IgD-negative memory B cell (primary cell): Measurements from ENCODE around the gene EID2B. TPM values are rescaled to one million over a fixed set of nuclear protein-coding genes. Genes with fewer than 3 reads are reported as not detected.
A peak's percentile ranks its signal among the peaks of the same experiment; 100 is the strongest.

ENCODE experiments used
- H3K27ac Mint-ChIP-seq, 3 donors: one replicate each; pipeline ENCODE4 v1.8.0; 2020 to 2022; ENCODE audit warnings: mild to moderate bottlenecking in 3 of 3, mixed read lengths in 3 of 3, moderate library complexity in 1 of 3
- H3K27me3 Mint-ChIP-seq: one replicate; pipeline ENCODE4 v1.8.0; 2021; ENCODE audit warnings: mixed read lengths
- H3K36me3 Mint-ChIP-seq: one replicate; pipeline ENCODE4 v1.8.0; 2020; ENCODE audit warnings: mild to moderate bottlenecking, mixed read lengths
- H3K4me1 Mint-ChIP-seq, 3 donors: one replicate each; pipeline ENCODE4 v1.8.0; 2020 to 2022; ENCODE audit warnings: mixed read lengths in 3 of 3, mild to moderate bottlenecking in 1 of 3
- H3K4me3 Mint-ChIP-seq, 4 donors: one replicate each; pipeline ENCODE4 v1.8.0; 2020 to 2022; ENCODE audit warnings: mild to moderate bottlenecking in 4 of 4, mixed read lengths in 4 of 4, moderate library complexity in 3 of 4
- H3K9me3 Mint-ChIP-seq, 3 donors: one replicate each; pipeline ENCODE4 v1.8.0; 2020 to 2021; ENCODE audit warnings: mixed read lengths in 3 of 3, mild to moderate bottlenecking in 1 of 3
- polyA plus RNA-seq: library from polyadenylated mRNA; unstranded; fragments of 300-500 nt; fragmentation: Illumina TruSeq; gene quantifications from one replicate; pipeline ENCODE4 v1.2.3, GENCODE V29; 2021

Gene EID2B
- polyA plus RNA-seq, 1 donor from 2014 or later: 2.5 TPM

DNA sequence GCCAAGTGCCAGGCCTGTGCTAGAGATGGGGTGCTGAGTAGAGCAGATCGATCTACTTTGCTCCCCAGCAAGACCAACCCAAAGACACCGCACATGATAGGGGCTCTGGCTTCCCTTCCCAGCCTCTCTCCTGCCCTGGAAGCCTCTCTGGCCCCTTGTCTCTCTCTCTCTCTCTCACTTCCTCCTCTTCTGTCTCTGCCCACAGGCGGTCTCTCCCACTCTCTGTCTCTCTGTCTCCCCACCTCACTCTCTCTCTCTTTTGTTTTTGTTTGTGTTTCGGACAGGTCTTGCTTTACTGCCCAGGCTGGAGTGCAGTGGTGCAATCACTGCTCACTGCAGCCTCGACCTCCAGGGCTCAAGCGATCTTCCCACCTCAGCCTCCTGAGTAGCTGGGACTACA is 16.4 kb downstream of the EID2B start:
- Mint-ChIP-seq H3K27me3 (peaks cover 32% of the 10 kb centered on the region), H3K4me3 (peak overlapping the region in 3 of 4 donors; percentile 14 to 91 (median 73)), H3K9me3 (no peaks in the 10 kb centered on the region), H3K36me3 (peaks cover 2% of the 10 kb centered on the region), H3K27ac (no peak overlapping the region), H3K4me1 (peaks cover 6 to 9% (median 7%) of the 10 kb centered on the region in 3 donors)

- Mint-ChIP-seq H3K36me3 (peaks cover 2% of the 10 kb centered on the region), H3K4me3 (peak overlapping the region; percentile 14 to 91 (median 48)), H3K9me3 (no peaks in the 10 kb centered on the region)
These were observed 17.0 kb downstream of the EID2B start for GRCh38 chr19:39515551-39516191.

GRCh38 chr19:39514840-39515550 is 17.7 kb downstream of the EID2B start, which contains the start of gene SELENOV:
TSS of gene SELENOV (plus strand) at chr19:39515139. CDS start at chr19:39515213, 74 bp downstream.
- Mint-ChIP-seq H3K27ac (no peak within 1 kb of the TSS), H3K9me3 (no peaks in the 10 kb centered on the region), H3K27me3 (peaks cover 32% of the 10 kb centered on the region), H3K4me3 (peak within 1 kb of the TSS; percentile 19 to 83 (median 74)), H3K4me1 (peaks cover 6 to 9% (median 7%) of the 10 kb centered on the region in 3 donors), H3K36me3 (peaks cover 4% of the 10 kb centered on the region)

More at GRCh38 chr19:39515551-39516191, 17.0 kb downstream of the EID2B start:
- no peak overlapping the region for H3K27ac Mint-ChIP-seq
- H3K27me3 Mint-ChIP-seq: peaks cover 32% of the 10 kb centered on the region
- peaks cover 6 to 9% (median 7%) of the 10 kb centered on the region in 3 donors for H3K4me1 Mint-ChIP-seq

DNA sequence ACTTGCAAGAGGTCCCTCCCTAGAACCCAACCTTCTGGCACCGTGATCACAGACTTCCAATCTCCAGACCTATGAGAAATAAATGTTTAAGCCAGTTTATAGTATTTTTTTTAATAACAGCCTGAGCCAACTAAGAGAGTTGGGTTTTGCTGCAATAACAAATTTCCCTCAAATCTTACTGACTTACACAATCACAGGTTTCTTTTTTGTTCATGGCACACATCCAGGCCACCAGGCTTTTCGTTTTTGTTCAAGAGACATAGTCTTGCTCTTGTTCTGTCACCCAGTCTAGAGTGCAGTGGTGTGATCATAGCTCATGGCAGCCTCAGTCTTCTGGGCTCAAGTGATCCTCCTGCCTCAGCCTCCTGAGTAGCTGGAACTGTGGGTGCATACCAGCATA is 19.7 kb downstream of the EID2B start:
- Mint-ChIP-seq H3K27me3 (peaks cover 30% of the 10 kb centered on the region), H3K36me3 (peaks cover 2% of the 10 kb centered on the region), H3K4me3 (no peak overlapping the region), H3K4me1 (peaks cover 5 to 12% (median 9%) of the 10 kb centered on the region in 3 donors), H3K9me3 (no peaks in the 10 kb centered on the region), H3K27ac (no peak overlapping the region)

GRCh38 chr19:39509233-39509632 is 23.4 kb downstream of the EID2B start:
- no peak overlapping the region for H3K27ac Mint-ChIP-seq
- peaks cover 5 to 12% (median 12%) of the 10 kb centered on the region in 3 donors for H3K4me1 Mint-ChIP-seq
- peak overlapping the region in 1 of 4 donors; percentile 57 for H3K4me3 Mint-ChIP-seq
- H3K36me3 Mint-ChIP-seq: peaks cover 2% of the 10 kb centered on the region
- peaks cover 20% of the 10 kb centered on the region for H3K27me3 Mint-ChIP-seq
- H3K9me3 Mint-ChIP-seq: no peaks in the 10 kb centered on the region

GRCh38 chr19:39508629-39509028 is 24.0 kb downstream of the EID2B start:
- H3K27me3 Mint-ChIP-seq: peaks cover 23% of the 10 kb centered on the region
- H3K9me3 Mint-ChIP-seq: no peaks in the 10 kb centered on the region
- peaks cover 5 to 12% (median 12%) of the 10 kb centered on the region in 3 donors for H3K4me1 Mint-ChIP-seq
- no peak overlapping the region for H3K27ac Mint-ChIP-seq
- peaks cover 2% of the 10 kb centered on the region for H3K36me3 Mint-ChIP-seq
- peak overlapping the region in 2 of 4 donors; percentile 86 to 92 for H3K4me3 Mint-ChIP-seq

GRCh38 chr19:39507715-39508364 is 24.8 kb downstream of the EID2B start:
- H3K27me3 Mint-ChIP-seq: peaks cover 28% of the 10 kb centered on the region
- peaks cover 2% of the 10 kb centered on the region for H3K36me3 Mint-ChIP-seq
- H3K9me3 Mint-ChIP-seq: no peaks in the 10 kb centered on the region
- peak overlapping the region in 1 of 3 donors; percentile 73 for H3K27ac Mint-ChIP-seq
- peak overlapping the region; percentile 85 to 92 (median 89) for H3K4me3 Mint-ChIP-seq
- H3K4me1 Mint-ChIP-seq: peaks cover 5 to 14% (median 12%) of the 10 kb centered on the region in 3 donors

GRCh38 chr19:39506944-39507714 is 25.5 kb downstream of the EID2B start:
- H3K27me3 Mint-ChIP-seq: peaks cover 25% of the 10 kb centered on the region
- H3K27ac Mint-ChIP-seq: peak overlapping the region in 2 of 3 donors; percentile 73 to 86
- peaks cover 2% of the 10 kb centered on the region for H3K36me3 Mint-ChIP-seq
- no peaks in the 10 kb centered on the region for H3K9me3 Mint-ChIP-seq
- H3K4me3 Mint-ChIP-seq: peak overlapping the region; percentile 85 to 92 (median 89)
- H3K4me1 Mint-ChIP-seq: peaks cover 5 to 14% (median 12%) of the 10 kb centered on the region in 3 donors

DNA sequence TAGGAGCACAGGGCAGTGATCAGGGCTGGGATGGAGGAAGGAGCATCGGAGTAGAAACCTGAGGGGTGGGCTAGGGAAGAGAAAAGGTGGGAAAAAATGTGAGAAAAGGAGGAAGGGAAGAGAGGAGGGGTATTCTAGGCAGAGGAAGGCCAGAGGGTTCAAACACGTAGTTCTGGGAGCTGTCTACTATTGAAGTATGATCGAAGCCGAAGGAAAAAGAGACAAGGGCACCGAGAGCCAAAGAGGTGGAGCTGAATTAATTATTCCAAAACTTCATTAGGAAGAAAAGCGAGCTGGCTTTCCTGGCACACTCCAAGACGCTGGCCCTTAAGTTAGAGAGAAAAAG is 26.1 kb downstream of the EID2B start:
- H3K9me3 Mint-ChIP-seq: no peaks in the 10 kb centered on the region
- H3K27ac Mint-ChIP-seq: peak overlapping the region in 1 of 3 donors; percentile 86
- H3K36me3 Mint-ChIP-seq: peaks cover 2% of the 10 kb centered on the region
- peaks cover 5 to 14% (median 12%) of the 10 kb centered on the region in 3 donors for H3K4me1 Mint-ChIP-seq
- peak overlapping the region; percentile 48 to 87 (median 72) for H3K4me3 Mint-ChIP-seq
- peaks cover 26% of the 10 kb centered on the region for H3K27me3 Mint-ChIP-seq

DNA sequence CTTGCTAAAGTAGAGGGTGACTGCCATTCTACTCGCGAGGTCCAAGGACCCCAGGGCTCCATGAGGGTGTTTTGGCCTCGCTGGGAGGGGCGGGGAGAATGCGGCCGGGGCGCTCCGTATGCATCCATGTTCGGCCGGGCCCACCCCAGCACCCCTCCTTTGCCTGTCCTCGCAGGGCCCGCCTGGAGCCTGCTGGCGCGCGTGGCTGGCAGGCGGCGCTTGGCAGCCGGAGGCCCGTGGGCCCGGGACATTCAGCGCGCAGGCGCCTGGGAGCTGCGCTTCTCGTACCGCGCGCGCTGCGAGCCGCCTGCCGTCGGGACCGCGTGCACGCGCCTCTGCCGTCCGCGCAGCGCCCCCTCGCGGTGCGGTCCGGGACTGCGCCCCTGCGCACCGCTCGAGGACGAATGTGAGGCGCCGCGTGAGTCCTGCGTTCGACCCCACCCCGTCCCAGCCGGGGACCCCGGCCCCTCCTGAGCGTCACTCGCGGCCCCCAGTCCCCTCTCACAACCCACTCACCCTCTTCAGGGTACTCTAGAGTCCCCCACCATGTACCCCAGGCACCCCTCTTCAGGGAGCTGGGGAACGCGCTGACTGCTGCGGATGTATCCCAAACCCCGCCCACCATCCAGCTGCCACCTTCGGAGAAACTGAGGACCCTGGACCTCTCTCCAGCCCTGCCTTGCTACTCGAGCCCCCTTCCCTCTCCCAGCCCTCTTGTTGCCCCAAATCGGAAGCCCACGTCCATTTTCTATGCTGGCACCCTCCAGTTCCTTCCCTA is 29.8 kb downstream of the EID2B start:
- peaks cover 14 to 23% (median 21%) of the 10 kb centered on the region in 3 donors for H3K4me1 Mint-ChIP-seq
- H3K36me3 Mint-ChIP-seq: no peaks in the 10 kb centered on the region
- H3K27me3 Mint-ChIP-seq: peaks cover 49% of the 10 kb centered on the region
- H3K27ac Mint-ChIP-seq: peak overlapping the region in 1 of 3 donors; percentile 90
- peak overlapping the region in 1 of 4 donors; percentile 60 for H3K4me3 Mint-ChIP-seq
- H3K9me3 Mint-ChIP-seq: no peaks in the 10 kb centered on the region

- H3K36me3 Mint-ChIP-seq: no peaks in the 10 kb centered on the region
- H3K27me3 Mint-ChIP-seq: peaks cover 43% of the 10 kb centered on the region
- H3K4me1 Mint-ChIP-seq: peaks cover 11 to 16% (median 16%) of the 10 kb centered on the region in 3 donors
- H3K4me3 Mint-ChIP-seq: peak overlapping the region in 1 of 4 donors; percentile 17
- no peaks in the 10 kb centered on the region for H3K9me3 Mint-ChIP-seq
- no peak overlapping the region for H3K27ac Mint-ChIP-seq
These were observed 31.3 kb downstream of the EID2B start for GRCh38 chr19:39501340-39501739.

DNA sequence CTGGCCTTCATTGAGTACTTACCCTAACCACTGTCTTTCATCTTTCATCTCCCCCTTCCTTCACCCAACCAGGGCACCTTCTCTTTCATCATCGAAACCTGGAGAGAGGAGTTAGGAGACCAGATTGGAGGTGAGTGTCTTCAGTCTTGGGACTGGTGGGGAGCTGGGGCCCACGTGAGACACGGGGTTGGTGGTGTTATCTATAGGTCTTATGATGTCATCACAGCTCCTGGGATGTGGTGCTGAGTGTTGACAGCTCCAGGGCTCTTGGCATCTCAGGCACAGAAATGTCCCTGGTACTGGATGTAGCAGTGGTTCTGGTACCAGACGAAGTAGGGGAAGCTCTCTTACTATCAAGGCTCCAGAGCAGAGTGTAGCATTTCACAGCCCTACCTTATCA is 32.1 kb downstream of the EID2B start:
- H3K9me3 Mint-ChIP-seq: no peaks in the 10 kb centered on the region
- H3K27ac Mint-ChIP-seq: no peak overlapping the region
- peak overlapping the region in 2 of 4 donors; percentile 30 to 77 for H3K4me3 Mint-ChIP-seq
- peaks cover 11 to 16% (median 14%) of the 10 kb centered on the region in 3 donors for H3K4me1 Mint-ChIP-seq
- no peaks in the 10 kb centered on the region for H3K36me3 Mint-ChIP-seq
- H3K27me3 Mint-ChIP-seq: peaks cover 43% of the 10 kb centered on the region

DNA sequence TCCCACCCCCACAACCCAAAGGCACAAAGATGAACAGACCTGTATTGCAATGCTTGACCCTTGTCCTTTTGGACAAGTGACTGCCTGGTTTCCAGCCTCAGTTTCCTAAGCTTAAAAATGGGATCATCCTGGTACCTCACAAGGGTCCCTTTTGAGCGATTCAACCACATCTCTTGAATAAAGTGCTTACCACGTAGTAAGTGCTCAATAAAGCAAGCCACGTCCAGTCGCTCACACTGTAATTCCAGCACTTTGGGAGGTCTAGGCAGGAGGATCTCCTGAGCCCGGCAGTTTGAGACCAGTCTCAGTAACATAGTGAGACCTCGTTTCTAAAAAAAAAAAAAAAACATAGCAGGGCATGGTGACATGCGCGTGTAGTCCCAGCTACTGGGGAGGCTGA is 32.7 kb downstream of the EID2B start:
- peak overlapping the region in 1 of 3 donors; percentile 6 for H3K27ac Mint-ChIP-seq
- H3K4me1 Mint-ChIP-seq: peaks cover 11 to 16% (median 12%) of the 10 kb centered on the region in 3 donors
- H3K27me3 Mint-ChIP-seq: peaks cover 42% of the 10 kb centered on the region
- no peaks in the 10 kb centered on the region for H3K36me3 Mint-ChIP-seq
- H3K9me3 Mint-ChIP-seq: no peaks in the 10 kb centered on the region
- peak overlapping the region; percentile 71 to 85 (median 82) for H3K4me3 Mint-ChIP-seq
